GM21528 (cell line): Measurements from ENCODE around the gene NKTR.

Experiments
- ATAC-seq: cut with Tn5 transposase; IDR thresholded peaks from one replicate; pipeline ENCODE4 v1.9.1; 2021; ENCODE audit warnings: mild to moderate bottlenecking, moderate library complexity; ENCODE audit not compliant: unreplicated experiment, low FRiP score

NKTR gene

GRCh38 chr3:42660131-42660715, 59.7 kb downstream of the NKTR start:
- no peak for ATAC-seq

- no peak for ATAC-seq
These were observed 60.4 kb downstream of the NKTR start for GRCh38 chr3:42660898-42661297.

DNA sequence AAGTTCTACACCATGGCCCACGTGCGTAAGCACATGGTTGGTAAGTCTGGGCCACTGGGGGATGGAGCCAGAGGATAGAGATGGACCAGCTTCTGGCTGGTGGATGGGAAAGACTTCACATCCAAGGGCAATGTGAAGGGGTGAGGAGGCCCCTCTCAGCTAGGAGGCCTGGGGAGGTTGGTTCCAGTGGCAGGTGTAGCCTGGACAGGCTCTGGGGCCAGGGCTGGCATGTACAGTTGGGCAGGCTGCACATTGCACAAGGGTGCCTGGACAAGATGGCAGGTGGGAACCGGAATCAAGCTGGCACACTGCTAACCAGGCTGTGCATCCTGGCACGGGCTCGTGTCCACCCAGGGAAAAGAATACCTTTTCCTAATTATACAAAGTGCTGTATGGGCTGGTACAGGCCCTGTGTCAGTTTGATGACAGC, 61.1 kb downstream of the NKTR start:
- ATAC-seq, result no peak

DNA sequence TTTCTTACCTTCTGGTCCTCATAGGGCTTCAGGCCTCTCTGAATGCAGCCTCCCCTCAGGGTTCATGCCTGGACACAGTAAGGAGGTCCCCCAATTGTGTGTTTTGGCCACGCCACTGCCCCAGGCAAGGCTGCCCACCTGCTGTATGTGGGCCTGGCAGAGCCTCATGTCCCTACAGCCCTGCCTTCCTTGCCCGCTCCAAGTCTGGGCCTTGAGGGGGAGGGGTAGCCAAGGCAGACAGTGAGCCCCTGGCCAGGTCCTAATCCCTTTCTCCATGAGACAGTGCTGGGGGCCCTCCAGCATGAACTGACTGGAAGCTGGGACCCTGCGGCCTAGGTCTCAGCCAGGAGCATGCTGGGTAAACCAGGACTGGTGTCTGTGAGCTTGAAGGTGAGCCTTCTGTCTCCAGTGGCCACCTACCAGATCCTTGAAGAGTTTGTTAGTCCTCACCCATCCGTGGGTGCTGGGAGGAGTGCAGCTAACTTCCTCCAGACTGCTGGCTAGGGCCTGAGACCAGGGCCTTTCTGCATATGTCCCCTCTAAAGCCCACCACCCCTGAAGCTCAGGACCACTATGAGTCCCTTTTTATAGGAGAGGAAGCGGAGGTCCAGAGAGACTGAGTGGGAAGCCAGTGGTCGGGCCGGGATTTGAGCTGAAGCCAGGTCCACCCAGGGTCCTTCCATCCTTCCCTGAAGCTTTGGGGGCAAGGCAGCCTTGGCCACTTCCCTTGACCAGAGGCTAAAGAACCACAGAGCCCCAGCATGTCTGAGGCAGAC, 61.7 kb downstream of the NKTR start:
- ATAC-seq, result no peak

DNA sequence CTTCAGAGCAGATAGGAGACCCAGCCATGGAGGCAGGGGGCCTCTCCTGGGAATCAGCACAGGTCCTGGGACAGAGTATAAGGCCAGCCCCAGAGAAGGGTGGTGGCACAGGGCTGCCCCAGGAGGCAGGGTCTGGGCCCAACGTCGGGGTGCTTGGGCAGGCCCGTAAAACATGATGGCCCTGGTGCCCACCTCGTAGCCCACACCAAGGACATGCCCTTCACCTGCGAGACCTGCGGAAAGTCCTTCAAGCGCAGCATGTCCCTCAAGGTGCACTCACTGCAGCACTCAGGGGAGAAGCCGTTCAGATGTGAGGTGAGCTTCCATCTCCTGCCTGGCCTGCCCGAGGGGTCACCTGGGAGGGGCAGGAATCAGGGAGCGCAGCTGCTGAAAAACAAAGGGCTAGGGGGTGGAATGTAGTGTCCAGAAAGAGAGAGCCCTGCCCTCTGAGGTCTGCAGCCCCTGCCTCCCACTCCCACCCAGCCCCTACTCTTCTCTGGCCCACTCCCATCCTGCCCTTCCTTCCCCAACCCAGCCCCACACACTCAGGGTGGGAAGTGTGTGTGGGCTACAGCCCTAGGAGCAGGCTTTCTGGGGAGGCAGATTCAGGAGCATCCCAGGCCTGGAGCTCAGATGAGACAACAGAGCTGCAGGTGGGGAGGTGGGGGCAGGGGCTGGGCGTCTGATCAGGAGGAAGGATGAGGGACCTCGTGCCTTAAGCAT, 62.5 kb downstream of the NKTR start:
- no peak for ATAC-seq

- no peak for ATAC-seq
These were observed 63.3 kb downstream of the NKTR start for GRCh38 chr3:42663581-42664437.

DNA sequence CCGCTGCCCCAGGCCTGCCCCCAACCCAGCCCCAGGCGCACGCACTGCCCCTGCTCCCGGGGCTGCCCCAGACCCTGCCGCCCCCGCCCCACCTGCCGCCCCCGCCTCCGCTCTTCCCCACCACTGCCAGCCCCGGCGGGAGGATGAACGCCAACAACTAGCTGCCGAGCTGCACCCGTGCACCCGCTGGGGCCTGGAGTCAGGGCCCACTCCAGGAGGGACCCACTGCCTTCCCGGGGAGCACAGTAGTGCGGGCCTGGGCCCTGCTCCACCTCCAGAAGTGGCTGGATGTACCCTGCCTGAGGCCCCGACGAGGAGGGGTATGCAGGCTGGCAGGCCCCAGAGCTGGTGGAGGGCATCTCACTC, 63.9 kb downstream of the NKTR start:
- no peak for ATAC-seq

GRCh38 chr3:42665050-42665878, 64.8 kb downstream of the NKTR start:
- no peak for ATAC-seq

- ATAC-seq, result no peak
These were observed 65.5 kb downstream of the NKTR start for GRCh38 chr3:42666022-42666421.

DNA sequence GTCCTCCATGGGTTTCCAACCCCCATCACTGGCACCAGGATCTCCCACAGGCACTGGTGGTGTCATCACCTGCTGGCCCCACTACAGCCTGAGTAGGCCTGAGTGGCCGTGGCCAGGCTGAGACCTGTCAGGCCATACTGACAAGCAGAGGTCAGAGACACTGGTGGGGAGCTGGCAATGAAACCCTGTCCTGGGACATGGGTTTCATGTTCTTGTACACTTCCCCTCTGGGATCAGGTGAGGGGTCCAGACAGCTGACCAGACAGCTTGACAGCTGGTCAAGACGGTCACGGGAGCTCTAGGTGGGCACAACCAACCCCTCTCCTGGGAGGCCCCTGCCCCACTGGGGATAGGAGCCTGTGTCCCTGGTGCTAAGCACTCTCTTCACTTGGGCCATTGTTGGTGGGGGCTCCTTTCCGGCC, 66.1 kb downstream of the NKTR start:
- no peak for ATAC-seq

- no peak for ATAC-seq
These were observed 66.6 kb downstream of the NKTR start for GRCh38 chr3:42667096-42667522.

GRCh38 chr3:42667523-42668412, 67.3 kb downstream of the NKTR start:
- no peak for ATAC-seq

DNA sequence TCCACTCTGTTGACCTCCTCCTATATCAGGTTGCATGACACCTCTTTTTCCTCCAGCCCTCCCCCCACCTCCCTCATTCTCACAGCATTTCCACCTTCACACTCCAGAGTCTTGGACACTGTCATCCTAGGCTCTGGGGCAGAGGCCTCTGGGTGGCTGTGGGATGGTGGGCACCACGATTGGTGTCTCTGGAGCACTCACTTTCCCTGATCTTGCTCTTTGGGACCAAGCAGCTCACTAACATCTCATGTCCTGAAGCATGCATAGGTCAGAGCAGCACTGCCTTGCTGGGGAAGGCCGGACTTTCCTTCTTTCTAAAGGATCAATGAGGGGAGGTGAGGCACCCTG, 67.9 kb downstream of the NKTR start:
- ATAC-seq, result no peak

DNA sequence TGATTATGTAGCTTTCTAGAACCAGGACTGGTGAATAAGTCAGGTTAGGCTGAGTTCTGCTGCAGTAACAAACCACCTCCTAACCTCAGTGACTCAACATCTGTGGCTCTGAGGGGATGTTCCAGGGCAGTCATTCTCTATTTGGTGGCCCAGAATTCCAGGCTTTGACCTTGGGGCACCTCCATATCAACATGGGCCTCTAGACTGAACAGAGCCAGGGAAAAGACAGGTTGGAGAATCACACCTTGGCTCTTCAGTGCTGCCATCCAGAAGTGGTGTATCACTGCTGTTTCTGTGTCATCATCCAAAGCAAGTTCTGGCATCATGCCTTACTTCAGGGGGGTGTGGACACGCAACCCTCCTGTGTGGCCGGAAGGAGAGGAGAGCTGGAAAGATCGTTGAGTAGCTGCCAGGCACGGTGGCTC, 68.3 kb downstream of the NKTR start:
- no peak for ATAC-seq

GRCh38 chr3:42670051-42670576, 69.6 kb downstream of the NKTR start:
- ATAC-seq, result no peak

- ATAC-seq, result no peak
These were observed 70.2 kb downstream of the NKTR start for GRCh38 chr3:42670670-42671069.

GRCh38 chr3:42672515-42672914, 72.0 kb downstream of the NKTR start:
- ATAC-seq, result no peak

- no peak for ATAC-seq
These were observed 72.6 kb downstream of the NKTR start for GRCh38 chr3:42673082-42673481.

DNA sequence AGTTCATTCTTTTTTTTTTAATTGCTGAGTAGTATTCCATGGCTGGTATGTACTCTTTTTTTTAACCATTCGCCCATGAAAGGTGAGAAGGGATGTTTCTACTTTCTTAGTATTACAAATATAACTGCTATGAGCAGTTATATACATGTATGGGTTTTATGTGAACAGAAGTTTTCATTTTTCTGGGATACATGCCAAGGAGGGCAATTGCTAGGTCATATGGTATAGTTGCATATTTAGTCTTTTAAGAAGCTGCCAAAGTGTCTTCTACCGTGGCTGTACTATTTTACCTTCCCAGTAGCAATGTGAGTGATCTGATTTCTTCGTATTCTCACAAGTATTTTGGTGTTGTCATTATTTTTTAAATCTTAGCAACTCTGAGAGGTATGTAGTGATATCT, 73.7 kb downstream of the NKTR start:
- no peak for ATAC-seq
